Natural killer cell treated with Interleukin-12 subunit alpha and Interleukin-12 subunit beta and Interleukin-15 and Interleukin-18, amount 100 ng/mL, for 72 hours (primary cell): ENCODE data around the gene HIF3A. TPM values are rescaled to one million over a fixed set of nuclear protein-coding genes. Genes with fewer than 3 reads are reported as not detected.

Experiments used
- ATAC-seq, 2 donors: fragments of 150-1000 bp; cut with Tn5 transposase in 1 of 2; sonication (Bioruptor Pico), chemical (Tn5 transposase) in 1 of 2; 2 replicates each; pipeline ENCODE4 v1.10.0; 2021
- DNase-seq: peaks from one replicate; pipeline ENCODE4 v3.0.0; 2022; ENCODE audit warnings: low spot score
- H3K27ac Mint-ChIP-seq, 2 donors: 1 replicate in 1 of 2; 2 replicates in 1 of 2; pipeline ENCODE4 v1.8.0; 2022; ENCODE audit warnings: mixed read lengths in 2 of 2, mild to moderate bottlenecking in 1 of 2, moderate library complexity in 1 of 2
- H3K27me3 Mint-ChIP-seq, 2 donors: 1 replicate in 1 of 2; 2 replicates in 1 of 2; pipeline ENCODE4 v1.8.0; 2022; ENCODE audit warnings: mixed read lengths in 2 of 2
- H3K36me3 Mint-ChIP-seq: one replicate; pipeline ENCODE4 v1.8.0; 2022; ENCODE audit warnings: mixed read lengths
- H3K4me1 Mint-ChIP-seq, 2 donors: 1 replicate in 1 of 2; 2 replicates in 1 of 2; pipeline ENCODE4 v1.8.0; 2022; ENCODE audit warnings: low read depth in 2 of 2, mixed read lengths in 2 of 2, mild to moderate bottlenecking in 1 of 2
- H3K4me3 Mint-ChIP-seq: one replicate; pipeline ENCODE4 v1.8.0; 2022; ENCODE audit warnings: mixed read lengths
- H3K9me3 Mint-ChIP-seq: 2 replicates; pipeline ENCODE4 v1.8.0; 2022; ENCODE audit warnings: mixed read lengths
- total RNA-seq, 2 donors: library from RNA; stranded (reverse); gene quantifications; one replicate each; pipeline ENCODE4 v1.2.3, GENCODE V29; 2022

The HIF3A gene
- total RNA-seq, 2 donors from 2014 or later = not detected

- H3K27ac Mint-ChIP-seq = no peak overlapping the region
- DNase-seq (no peak), ATAC-seq (no peak)
- H3K36me3 Mint-ChIP-seq = peaks cover 8% of the 10 kb centered on the region
- peaks cover 0 to under 1% of the 10 kb centered on the region in 2 donors for H3K27me3 Mint-ChIP-seq
- peaks cover 4% of the 10 kb centered on the region for H3K9me3 Mint-ChIP-seq
- H3K4me3 Mint-ChIP-seq = no peak overlapping the region
- H3K4me1 Mint-ChIP-seq = no peaks in the 10 kb centered on the region
Observed at GRCh38 chr19:46324277-46324676, 27.4 kb downstream of the HIF3A start.

- ATAC-seq (no peak), DNase-seq (no peak)
- peaks cover 3 to 17% of the 10 kb centered on the region in 2 donors for H3K27me3 Mint-ChIP-seq
- H3K27ac Mint-ChIP-seq = no peak overlapping the region
- peaks cover 8% of the 10 kb centered on the region for H3K36me3 Mint-ChIP-seq
- H3K4me3 Mint-ChIP-seq = no peak overlapping the region
- H3K4me1 Mint-ChIP-seq = peaks cover 0 to 6% of the 10 kb centered on the region in 2 donors
- peaks cover 14% of the 10 kb centered on the region for H3K9me3 Mint-ChIP-seq
Observed at GRCh38 chr19:46326608-46327007, 29.8 kb downstream of the HIF3A start.

GRCh38 chr19:46328079-46328478, 31.2 kb downstream of the HIF3A start:
- Mint-ChIP-seq H3K4me1 (peaks cover 0 to 6% of the 10 kb centered on the region in 2 donors), H3K36me3 (peaks cover 8% of the 10 kb centered on the region), H3K4me3 (no peak overlapping the region), H3K27ac (no peak overlapping the region), H3K27me3 (peaks cover 3 to 17% of the 10 kb centered on the region in 2 donors), H3K9me3 (peaks cover 14% of the 10 kb centered on the region)
- no peak for DNase-seq
- ATAC-seq = no peak

- H3K4me1 Mint-ChIP-seq = peaks cover 0 to 6% of the 10 kb centered on the region in 2 donors
- H3K27ac Mint-ChIP-seq = no peak overlapping the region
- no peak for ATAC-seq
- no peak for DNase-seq
- no peak overlapping the region for H3K4me3 Mint-ChIP-seq
- peaks cover 8% of the 10 kb centered on the region for H3K36me3 Mint-ChIP-seq
- peaks cover 3 to 17% of the 10 kb centered on the region in 2 donors for H3K27me3 Mint-ChIP-seq
- peaks cover 14% of the 10 kb centered on the region for H3K9me3 Mint-ChIP-seq
Observed at GRCh38 chr19:46330319-46330918, 33.6 kb downstream of the HIF3A start.

- Mint-ChIP-seq H3K27ac (no peak overlapping the region), H3K4me3 (no peak overlapping the region), H3K4me1 (no peaks in the 10 kb centered on the region), H3K36me3 (no peaks in the 10 kb centered on the region), H3K27me3 (peaks cover 8% of the 10 kb centered on the region in 2 donors), H3K9me3 (no peaks in the 10 kb centered on the region)
- no peak for ATAC-seq
- no peak for DNase-seq
Observed at GRCh38 chr19:46337487-46337886, 40.6 kb downstream of the HIF3A start.

- H3K27ac Mint-ChIP-seq = no peak overlapping the region
- H3K9me3 Mint-ChIP-seq = no peaks in the 10 kb centered on the region
- no peak for DNase-seq
- ATAC-seq = no peak
- peaks cover 8 to 9% of the 10 kb centered on the region in 2 donors for H3K27me3 Mint-ChIP-seq
- H3K36me3 Mint-ChIP-seq = no peaks in the 10 kb centered on the region
- no peaks in the 10 kb centered on the region for H3K4me1 Mint-ChIP-seq
- no peak overlapping the region for H3K4me3 Mint-ChIP-seq
Observed at GRCh38 chr19:46339446-46339845, 42.6 kb downstream of the HIF3A start.

GRCh38 chr19:46340051-46340659, 43.3 kb downstream of the HIF3A start:
- no peak for DNase-seq
- H3K27me3 Mint-ChIP-seq = peaks cover 8 to 9% of the 10 kb centered on the region in 2 donors
- H3K4me3 Mint-ChIP-seq = no peak overlapping the region
- H3K4me1 Mint-ChIP-seq = no peaks in the 10 kb centered on the region
- H3K36me3 Mint-ChIP-seq = no peaks in the 10 kb centered on the region
- no peaks in the 10 kb centered on the region for H3K9me3 Mint-ChIP-seq
- no peak for ATAC-seq
- H3K27ac Mint-ChIP-seq = no peak overlapping the region

GRCh38 chr19:46341937-46342336, 45.1 kb downstream of the HIF3A start:
- no peak overlapping the region for H3K4me3 Mint-ChIP-seq

GRCh38 chr19:46344363-46344762, 47.5 kb downstream of the HIF3A start:
- H3K27ac Mint-ChIP-seq = no peak overlapping the region

More at GRCh38 chr19:46341937-46342336, 45.1 kb downstream of the HIF3A start:
- Mint-ChIP-seq H3K27me3 (peaks cover 8 to 9% of the 10 kb centered on the region in 2 donors), H3K9me3 (no peaks in the 10 kb centered on the region), H3K36me3 (no peaks in the 10 kb centered on the region), H3K27ac (no peak overlapping the region), H3K4me1 (peaks cover 4 to 6% of the 10 kb centered on the region in 2 donors)
- no peak for ATAC-seq
- no peak for DNase-seq

GRCh38 chr19:46345157-46345556, 48.3 kb downstream of the HIF3A start:
- Mint-ChIP-seq H3K4me3 (peak overlapping the region; percentile 96), H3K27me3 (peaks cover 3 to 6% of the 10 kb centered on the region in 2 donors), H3K36me3 (no peaks in the 10 kb centered on the region), H3K9me3 (no peaks in the 10 kb centered on the region), H3K4me1 (peaks cover 32 to 37% of the 10 kb centered on the region in 2 donors), H3K27ac (peak overlapping the region; percentile 16 to 95)
- DNase-seq (no peak), ATAC-seq (no peak)

More at GRCh38 chr19:46344363-46344762, 47.5 kb downstream of the HIF3A start:
- Mint-ChIP-seq H3K27me3 (peaks cover 5 to 8% of the 10 kb centered on the region in 2 donors), H3K4me3 (no peak overlapping the region), H3K36me3 (no peaks in the 10 kb centered on the region), H3K9me3 (no peaks in the 10 kb centered on the region), H3K4me1 (peaks cover 24 to 29% of the 10 kb centered on the region in 2 donors)
- no peak for ATAC-seq
- no peak for DNase-seq

GRCh38 chr19:46346821-46347571, 50.2 kb downstream of the HIF3A start, which contains the start of gene PPP5C:
PPP5C (plus strand) TSS chr19:46347087; CDS start chr19:46347097, 10 bp downstream.
- peak; percentile 95 for DNase-seq
- Mint-ChIP-seq H3K9me3 (no peaks in the 10 kb centered on the region), H3K36me3 (no peaks in the 10 kb centered on the region), H3K4me1 (peaks cover 49 to 53% of the 10 kb centered on the region in 2 donors), H3K4me3 (peak within 1 kb of the TSS; percentile 96), H3K27ac (peak within 1 kb of the TSS; percentile 95 to 98), H3K27me3 (peaks cover 0 to 3% of the 10 kb centered on the region in 2 donors)
- ATAC-seq = peak; percentile 84 to 90

GRCh38 chr19:46347572-46347883, 50.7 kb downstream of the HIF3A start:
- peak overlapping the region; percentile 95 to 98 for H3K27ac Mint-ChIP-seq
- H3K9me3 Mint-ChIP-seq = no peaks in the 10 kb centered on the region
- DNase-seq = no peak
- peaks cover 0 to 1% of the 10 kb centered on the region in 2 donors for H3K27me3 Mint-ChIP-seq
- peaks cover 50 to 55% of the 10 kb centered on the region in 2 donors for H3K4me1 Mint-ChIP-seq
- no peaks in the 10 kb centered on the region for H3K36me3 Mint-ChIP-seq
- no peak for ATAC-seq
- peak overlapping the region; percentile 96 for H3K4me3 Mint-ChIP-seq

GRCh38 chr19:46347985-46348384, 51.1 kb downstream of the HIF3A start:
- Mint-ChIP-seq H3K27me3 (no peaks in the 10 kb centered on the region), H3K27ac (peak overlapping the region; percentile 95 to 98), H3K4me3 (peak overlapping the region; percentile 96), H3K4me1 (peaks cover 50 to 55% of the 10 kb centered on the region in 2 donors), H3K9me3 (no peaks in the 10 kb centered on the region), H3K36me3 (no peaks in the 10 kb centered on the region)
- no peak for DNase-seq
- ATAC-seq = no peak
